GM19351 (cell line): Measurements from ENCODE around the gene OGFOD3.
A peak's percentile ranks its signal among the peaks of the same experiment; 100 is the strongest.
"Not testable (repeated sequence)": the region's sequence is repeated elsewhere in the genome, so short reads cannot be mapped to it uniquely, and the experiment has no call there.

ENCODE experiments used
- ATAC-seq: cut with Tn5 transposase; IDR thresholded peaks from one replicate; pipeline ENCODE4 v1.9.1; 2021; ENCODE audit warnings: mild to moderate bottlenecking, moderate library complexity; ENCODE audit not compliant: unreplicated experiment

The OGFOD3 gene

GRCh38 chr17:82418001-82418986 lies at the start of gene OGFOD3, which contains the start of gene HEXD:
Gene OGFOD3, minus strand, starts transcription at chr17:82418586. Its CDS starts 101 bp downstream, at chr17:82418485.
Gene HEXD, plus strand, starts transcription at chr17:82418347. Its CDS starts 1,453 bp downstream, at chr17:82419800.
- ATAC-seq = peak; percentile 79

- no peak for ATAC-seq
These were observed 46.7 kb upstream of the OGFOD3 start for GRCh38 chr17:82465023-82465603.

GRCh38 chr17:82464567-82464929 lies 46.2 kb upstream of the OGFOD3 start:
- no peak for ATAC-seq

- no peak for ATAC-seq
These were observed 45.7 kb upstream of the OGFOD3 start for GRCh38 chr17:82463925-82464566.

GRCh38 chr17:82463391-82463790 lies 45.0 kb upstream of the OGFOD3 start:
- no peak for ATAC-seq

- no peak for ATAC-seq
These were observed 43.6 kb upstream of the OGFOD3 start for GRCh38 chr17:82461827-82462524.

GRCh38 chr17:82459936-82460335 lies 41.5 kb upstream of the OGFOD3 start:
- ATAC-seq = not testable (repeated sequence)

GRCh38 chr17:82458885-82459424 lies 40.6 kb upstream of the OGFOD3 start:
- peak; percentile 9 for ATAC-seq

- peak; percentile 95 for ATAC-seq
These were observed 39.9 kb upstream of the OGFOD3 start, which contains the start of gene NARF for GRCh38 chr17:82458179-82458884. Gene NARF, plus strand, starts transcription at chr17:82458741. Its CDS starts 63 bp downstream, at chr17:82458804.

GRCh38 chr17:82457929-82458178 lies 39.5 kb upstream of the OGFOD3 start:
- no peak for ATAC-seq

GRCh38 chr17:82457073-82457928 lies 38.9 kb upstream of the OGFOD3 start:
- no peak for ATAC-seq

GRCh38 chr17:82453706-82454105 lies 35.3 kb upstream of the OGFOD3 start:
- not testable (repeated sequence) for ATAC-seq

- not testable (repeated sequence) for ATAC-seq
These were observed 34.8 kb upstream of the OGFOD3 start for GRCh38 chr17:82453151-82453550.

GRCh38 chr17:82452162-82452561 lies 33.8 kb upstream of the OGFOD3 start:
- ATAC-seq = no peak

- peak; percentile 60 for ATAC-seq
These were observed 32.1 kb upstream of the OGFOD3 start, which contains the start of gene CYBC1 for GRCh38 chr17:82450357-82451106. Gene CYBC1, minus strand, starts transcription at chr17:82450752. Its CDS starts 1,498 bp downstream, at chr17:82449254.

- peak; percentile 3 for ATAC-seq
These were observed 31.5 kb upstream of the OGFOD3 start for GRCh38 chr17:82449883-82450356.

GRCh38 chr17:82449131-82449882 lies 30.9 kb upstream of the OGFOD3 start:
- ATAC-seq = peak; percentile 51
